Inflammatory macrophage treated with lipopolysaccharide for 4 hours (primary cell): Measurements from ENCODE around the gene DPF3.

Experiments
- DNase-seq: peaks from one replicate; pipeline ENCODE4 v3.0.0-alpha.2; 2020

The DPF3 gene

GRCh38 chr14:72792051-72792788 is 101.7 kb downstream of the DPF3 start:
- no peak for DNase-seq

GRCh38 chr14:72790887-72791566 is 102.9 kb downstream of the DPF3 start:
- no peak for DNase-seq

- DNase-seq = no peak
Observed at GRCh38 chr14:72788972-72789728, 104.8 kb downstream of the DPF3 start.

- no peak for DNase-seq
Observed at GRCh38 chr14:72788255-72788654, 105.6 kb downstream of the DPF3 start.

GRCh38 chr14:72787841-72788240 is 106.1 kb downstream of the DPF3 start:
- no peak for DNase-seq

- no peak for DNase-seq
Observed at GRCh38 chr14:72786378-72787350, 107.2 kb downstream of the DPF3 start.

- DNase-seq = no peak
Observed at GRCh38 chr14:72783741-72784140, 110.2 kb downstream of the DPF3 start.

- no peak for DNase-seq
Observed at GRCh38 chr14:72782817-72783216, 111.1 kb downstream of the DPF3 start.

GRCh38 chr14:72781561-72782508 is 112.1 kb downstream of the DPF3 start:
- DNase-seq = no peak

- DNase-seq = no peak
Observed at GRCh38 chr14:72780751-72781150, 113.2 kb downstream of the DPF3 start.

- no peak for DNase-seq
Observed at GRCh38 chr14:72779679-72780078, 114.2 kb downstream of the DPF3 start.

GRCh38 chr14:72777636-72778035 is 116.3 kb downstream of the DPF3 start:
- DNase-seq = no peak

GRCh38 chr14:72776701-72777261 is 117.1 kb downstream of the DPF3 start:
- DNase-seq = no peak

GRCh38 chr14:72775923-72776554 is 117.9 kb downstream of the DPF3 start:
- no peak for DNase-seq

GRCh38 chr14:72774894-72775620 is 118.8 kb downstream of the DPF3 start:
- DNase-seq = no peak

GRCh38 chr14:72774141-72774540 is 119.8 kb downstream of the DPF3 start:
- DNase-seq = no peak

GRCh38 chr14:72771561-72771960 is 122.3 kb downstream of the DPF3 start:
- DNase-seq = no peak

GRCh38 chr14:72766296-72766695 is 127.6 kb downstream of the DPF3 start:
- no peak for DNase-seq

- no peak for DNase-seq
Observed at GRCh38 chr14:72763892-72764291, 130.0 kb downstream of the DPF3 start.

- no peak for DNase-seq
Observed at GRCh38 chr14:72759670-72760069, 134.2 kb downstream of the DPF3 start.
